Endodermal cell (in vitro differentiated cells): ENCODE data around the gene TUBA8. TPM values are rescaled to one million over a fixed set of nuclear protein-coding genes. Genes with fewer than 3 reads are reported as not detected.
"Not testable (repeated sequence)": the region's sequence is repeated elsewhere in the genome, so short reads cannot be mapped to it uniquely, and the experiment has no call there.

Experiments
- DNase-seq: peaks from one replicate; pipeline ENCODE4 v3.0.0-alpha.2; 2017
- H3K27ac ChIP-seq: 2 replicates; pipeline ENCODE4 v1.5.1; 2013; ENCODE audit warnings: mild to moderate bottlenecking, low read depth, low read length, moderate library complexity
- H3K27me3 ChIP-seq: 2 replicates; pipeline ENCODE4 v1.6.1; 2013; ENCODE audit warnings: mild to moderate bottlenecking, low read length, moderate library complexity; ENCODE audit not compliant: insufficient read depth, control insufficient read depth, poor library complexity, severe bottlenecking
- H3K36me3 ChIP-seq: 2 replicates; pipeline ENCODE4 v1.7.0; 2013; ENCODE audit warnings: mild to moderate bottlenecking, low read length, moderate library complexity; ENCODE audit not compliant: control insufficient read depth, insufficient read depth
- H3K4me1 ChIP-seq: one replicate; pipeline ENCODE4 v1.7.0; 2013; ENCODE audit warnings: low read length; ENCODE audit not compliant: control insufficient read depth, insufficient read depth
- H3K4me3 ChIP-seq: 2 replicates; pipeline ENCODE4 v1.5.1; 2013; ENCODE audit warnings: mild to moderate bottlenecking, low read length, moderate library complexity
- H3K9ac ChIP-seq: 2 replicates; pipeline ENCODE4 v1.6.1; 2013; ENCODE audit warnings: mild to moderate bottlenecking, low read length, moderate library complexity; ENCODE audit not compliant: poor library complexity, severe bottlenecking; ENCODE audit errors: extremely low read depth
- H3K9me3 ChIP-seq: 2 replicates; pipeline ENCODE4 v1.6.1; 2013; ENCODE audit warnings: mild to moderate bottlenecking, low read length, moderate library complexity; ENCODE audit not compliant: control insufficient read depth
- H3K27ac Mint-ChIP-seq: 2 replicates; pipeline ENCODE4 v1.8.0; 2020; ENCODE audit warnings: mixed read lengths
- H3K27me3 Mint-ChIP-seq: 2 replicates; pipeline ENCODE4 v1.8.0; 2021; ENCODE audit warnings: mild to moderate bottlenecking, mixed read lengths; ENCODE audit not compliant: insufficient read depth
- H3K36me3 Mint-ChIP-seq: 2 replicates; pipeline ENCODE4 v1.8.0; 2020; ENCODE audit warnings: low read depth, mixed read lengths
- H3K4me1 Mint-ChIP-seq: 2 replicates; pipeline ENCODE4 v1.8.0; 2020; ENCODE audit warnings: mixed read lengths
- H3K4me3 Mint-ChIP-seq: 2 replicates; pipeline ENCODE4 v1.8.0; 2020; ENCODE audit warnings: mild to moderate bottlenecking, moderate library complexity, mixed read lengths
- H3K9me3 Mint-ChIP-seq: 2 replicates; pipeline ENCODE4 v1.8.0; 2020; ENCODE audit warnings: mild to moderate bottlenecking, mixed read lengths
- CTCF ChIP-seq: fragments of 200-600 bp; sonication (generic); conservative IDR thresholded peaks from 2 replicates; pipeline ENCODE4 v1.5.0; 2021; ENCODE audit warnings: antibody characterized with exemption, mild to moderate bottlenecking
- WGBS, 2 experiments: methylation state at CpG; one replicate each; pipeline versions ENCODE4 v1.1.5 to v1.1.7; 2013; ENCODE audit warnings: missing lambda C conversion rate in 2 of 2, mixed read lengths in 1 of 2; ENCODE audit not compliant: insufficient coverage in 1 of 2, insufficient read length in 1 of 2; 5-methylcytosine and 5-hydroxymethylcytosine counted together
- total RNA-seq, 2 donors: library from RNA; stranded (reverse); fragmentation: NEBNext Ultra II Directional in 1 of 2; extraction: Animal tissue kit (Norgen Biotek cat#: 25700) in 1 of 2; gene quantifications; 2 replicates in 1 of 2; 3 replicates in 1 of 2; pipeline ENCODE4 v1.2.1, GENCODE V29; 2021

Gene TUBA8
- total RNA-seq, 2 donors from 2014 or later: 0.58 to 0.66 TPM

- TF ChIP-seq CTCF: no peak
- Histone ChIP-seq H3K27me3 (no peaks in the 10 kb centered on the region), H3K4me3 (no peak overlapping the region), H3K4me1 (no peaks in the 10 kb centered on the region), H3K36me3 (no peaks in the 10 kb centered on the region), H3K9me3 (no peaks in the 10 kb centered on the region), H3K27ac (no peak overlapping the region), H3K9ac (no peak overlapping the region)
- H3K4me1 Mint-ChIP-seq: no peaks in the 10 kb centered on the region
- 92% methylated on average over 17 to 21 of the region's 21 CpGs for WGBS, 2 experiments
- no peaks in the 10 kb centered on the region for H3K36me3 Mint-ChIP-seq
- no peak overlapping the region for H3K27ac Mint-ChIP-seq
- no peak for DNase-seq
- no peaks in the 10 kb centered on the region for H3K27me3 Mint-ChIP-seq
- H3K4me3 Mint-ChIP-seq: no peak overlapping the region
- H3K9me3 Mint-ChIP-seq: peaks cover 6% of the 10 kb centered on the region
Measured at GRCh38 chr22:18136563-18137320, 26.1 kb downstream of the TUBA8 start.

- H3K36me3 ChIP-seq, DNase-seq, H3K27me3 Mint-ChIP-seq, H3K27ac Mint-ChIP-seq, H3K36me3 Mint-ChIP-seq, H3K9ac ChIP-seq, H3K4me3 ChIP-seq, H3K27me3 ChIP-seq, H3K27ac ChIP-seq, H3K4me1 Mint-ChIP-seq, H3K4me1 ChIP-seq, H3K9me3 ChIP-seq, H3K4me3 Mint-ChIP-seq: not testable (repeated sequence)
- 94 to 99% methylated on average over 4 to 6 of the region's 6 CpGs for WGBS, 2 experiments
- peaks cover 13% of the 10 kb centered on the region for H3K9me3 Mint-ChIP-seq
Measured at GRCh38 chr22:18141004-18141403, 30.4 kb downstream of the TUBA8 start.

- H3K27ac Mint-ChIP-seq: no peak overlapping the region
- H3K4me3 ChIP-seq: no peak overlapping the region
- no peak overlapping the region for H3K4me3 Mint-ChIP-seq
- H3K27me3 Mint-ChIP-seq: peaks cover 13% of the 10 kb centered on the region
- TF ChIP-seq CTCF: no peak
- H3K9me3 Mint-ChIP-seq: peaks cover 13% of the 10 kb centered on the region
- DNase-seq: no peak
- H3K36me3 ChIP-seq: no peaks in the 10 kb centered on the region
- H3K9me3 ChIP-seq: no peaks in the 10 kb centered on the region
- H3K9ac ChIP-seq: no peak overlapping the region
- H3K27ac ChIP-seq: no peak overlapping the region
- no peaks in the 10 kb centered on the region for H3K4me1 Mint-ChIP-seq
- no peaks in the 10 kb centered on the region for H3K4me1 ChIP-seq
- H3K27me3 ChIP-seq: peaks cover 13% of the 10 kb centered on the region
- H3K36me3 Mint-ChIP-seq: no peaks in the 10 kb centered on the region
Measured at GRCh38 chr22:18144105-18144504, 33.5 kb downstream of the TUBA8 start.
